HepG2 (cell line): ENCODE measurements around the gene USP20. TPM values are rescaled to one million over a fixed set of nuclear protein-coding genes. Genes with fewer than 3 reads are reported as not detected.

Source experiments
- AKNA ChIP-seq: sonication (generic); formaldehyde crosslinking; IDR thresholded peaks from 2 replicates; pipeline ENCODE4 v1.4.0; 2020; ENCODE audit warnings: missing genetic modification reagents, borderline replicate concordance
- ARID2 ChIP-seq: sonication (generic); formaldehyde crosslinking; IDR thresholded peaks from 2 replicates; pipeline ENCODE4 v1.8.1; 2022; ENCODE audit warnings: mild to moderate bottlenecking, missing genetic modification reagents, borderline replicate concordance
- KDM5A ChIP-seq: fragments of 200-600 bp; sonication (generic); IDR thresholded peaks from 2 replicates; pipeline ENCODE4 v1.7.0; 2018; ENCODE audit warnings: antibody characterized with exemption, mild to moderate bottlenecking, low read length, borderline replicate concordance
- MYNN ChIP-seq: sonication (generic); formaldehyde crosslinking; IDR thresholded peaks from 2 replicates; pipeline ENCODE4 v1.4.0; 2020; ENCODE audit warnings: mild to moderate bottlenecking, low read depth, missing genetic modification reagents
- SMC3 ChIP-seq: IDR thresholded peaks from 2 replicates; pipeline ENCODE4 v1.6.1; 2011; ENCODE audit warnings: low read length, improper control_type of control experiment
- TEAD3 ChIP-seq: optimal IDR thresholded peaks from 2 replicates; pipeline ENCODE3; 2016; ENCODE audit warnings: borderline replicate concordance
- ZBTB4 ChIP-seq: sonication (generic); formaldehyde crosslinking; IDR thresholded peaks from 2 replicates; pipeline ENCODE4 v1.4.0; 2020; ENCODE audit warnings: missing genetic modification reagents, mild to moderate bottlenecking, borderline replicate concordance
- ZFP36L2 ChIP-seq: sonication (generic); formaldehyde crosslinking; IDR thresholded peaks from 2 replicates; pipeline ENCODE4 v1.4.0; 2020; ENCODE audit warnings: missing genetic modification reagents
- ZHX2 ChIP-seq, 2 experiments: sonication (generic) in 1 of 2; formaldehyde crosslinking in 1 of 2; IDR thresholded peaks; 2 replicates each; pipeline versions ENCODE4 v1.6.1 to v1.9.0; 2014 to 2022; ENCODE audit warnings: antibody characterized with exemption in 1 of 2, borderline replicate concordance in 1 of 2, inconsistent platforms in 1 of 2, low read depth in 1 of 2, missing genetic modification reagents in 1 of 2
- ZNF616 ChIP-seq: sonication (generic); formaldehyde crosslinking; IDR thresholded peaks from 2 replicates; pipeline ENCODE4 v1.5.0; 2020; ENCODE audit warnings: low read depth, mild to moderate bottlenecking, missing genetic modification reagents
- ZNF850 ChIP-seq: sonication (generic); formaldehyde crosslinking; conservative IDR thresholded peaks from 2 replicates; pipeline ENCODE4 v1.9.0; 2021; ENCODE audit warnings: mild to moderate bottlenecking, missing genetic modification reagents
- polyA plus RNA-seq, 8 experiments: library from polyadenylated mRNA; depleted of rRNA in 3 of 8; stranded (reverse) in 7 of 8; unstranded in 1 of 8; fragments of >200 nt; fragmentation: Illumina TruSeq in 4 of 8; extraction: Trizol in 4 of 8; gene quantifications; 2 replicates each; pipeline versions ENCODE4 v1.2.1 to v1.2.3, GENCODE V29; 2011 to 2016; ENCODE audit warnings: low read depth in 4 of 8, missing spikeins in 1 of 8, mixed read lengths in 1 of 8; ENCODE audit not compliant: insufficient read depth in 1 of 8
- total RNA-seq, 5 experiments: library from RNA; depleted of rRNA; stranded (reverse); fragments of >200 nt; fragmentation: Illumina TruSeq; extraction: Trizol; gene quantifications; 2 replicates each; pipeline ENCODE4 v1.2.3, GENCODE V29; 2016; ENCODE audit warnings: low read depth in 1 of 5

USP20 gene
- total and polyA plus RNA-seq, 2 of the 13 experiments (the other 11 are each of a cell fraction or from before 2014, with no cell fraction given), result 4.4 to 5.9 TPM

- peak; percentile 100 for TF ChIP-seq ZHX2 (IDR thresholded peaks at IDR 0.05; ENCODE audit: low read depth)
- no peak for TF ChIP-seq ZHX2 (CRISPR knock-in tag; IDR thresholded peaks at IDR 0.05; ENCODE audit: borderline replicate concordance)
- TF ChIP-seq AKNA (CRISPR knock-in tag), result no peak
- TF ChIP-seq MYNN, result peak; percentile 64; the same call in 1 of the 2 replicates
- TF ChIP-seq TEAD3, result peak; percentile 62
- TF ChIP-seq ZNF850, result no peak
- no peak for TF ChIP-seq ARID2
- no peak for TF ChIP-seq SMC3
- no peak for TF ChIP-seq ZNF616
- TF ChIP-seq KDM5A, result peak; percentile 56; the same call in 1 of the 2 replicates
- TF ChIP-seq ZFP36L2, result no peak
- TF ChIP-seq ZBTB4, result no peak
Measured at GRCh38 chr9:129823935-129824601, 11.2 kb upstream of the USP20 start, which contains the start of gene TOR1A (continued).
